OCI-LY1 (cell line): ENCODE measurements around the gene HID1.
"Not testable (repeated sequence)": the region's sequence is repeated elsewhere in the genome, so short reads cannot be mapped to it uniquely, and the experiment has no call there.

Experiments used
- H2AFZ ChIP-seq: fragments of 200-600 bp; sonication (generic), shearing (Covaris generic); 2 replicates; pipeline ENCODE4 v1.6.0; 2014; ENCODE audit warnings: antibody characterized with exemption, mild to moderate bottlenecking, low read length
- H3F3A ChIP-seq: fragments of 200-600 bp; sonication (generic), shearing (Covaris generic); 2 replicates; pipeline ENCODE4 v1.6.0; 2014; ENCODE audit warnings: mild to moderate bottlenecking, antibody characterized with exemption, low read length, moderate library complexity; ENCODE audit not compliant: insufficient read depth
- H3K27ac ChIP-seq: fragments of 200-600 bp; sonication (generic); 2 replicates; pipeline ENCODE4 v1.5.1; 2014; ENCODE audit warnings: low read length, mixed run types, mild to moderate bottlenecking, low read depth; ENCODE audit not compliant: poor library complexity, severe bottlenecking
- H3K27me3 ChIP-seq: fragments of 200-600 bp; sonication (generic); 2 replicates; pipeline ENCODE4 v1.6.0; 2014; ENCODE audit warnings: antibody characterized with exemption, mild to moderate bottlenecking, low read length, moderate library complexity; ENCODE audit not compliant: insufficient read depth
- H3K36me3 ChIP-seq: fragments of 200-600 bp; sonication (generic); 2 replicates; pipeline ENCODE4 v1.6.1; 2014; ENCODE audit warnings: mild to moderate bottlenecking, antibody characterized with exemption, low read length, moderate library complexity, mixed read lengths; ENCODE audit not compliant: insufficient read depth
- H3K4me1 ChIP-seq: fragments of 200-600 bp; sonication (generic); 2 replicates; pipeline ENCODE4 v1.5.1; 2014; ENCODE audit warnings: mild to moderate bottlenecking, low read length, moderate library complexity; ENCODE audit not compliant: insufficient read depth, severe bottlenecking
- H3K4me2 ChIP-seq: fragments of 200-600 bp; sonication (generic), shearing (Covaris generic); 2 replicates; pipeline ENCODE4 v1.6.1; 2014; ENCODE audit warnings: low read length
- H3K4me3 ChIP-seq: fragments of 200-600 bp; sonication (generic); 2 replicates; pipeline ENCODE4 v1.5.1; 2014; ENCODE audit warnings: low read length, low read depth, mild to moderate bottlenecking, mixed read lengths; ENCODE audit not compliant: poor library complexity, severe bottlenecking
- H3K79me2 ChIP-seq: fragments of 200-600 bp; shearing (Covaris generic); 2 replicates; pipeline ENCODE4 v1.6.1; 2016; ENCODE audit warnings: mixed run types, low read length, mixed read lengths; ENCODE audit not compliant: insufficient read depth
- H3K9ac ChIP-seq: fragments of 200-600 bp; sonication (generic), shearing (Covaris generic); 2 replicates; pipeline ENCODE4 v1.6.1; 2014; ENCODE audit warnings: mild to moderate bottlenecking, low read length, mixed read lengths
- H3K9me2 ChIP-seq: fragments of 200-600 bp; sonication (generic), shearing (Covaris generic); 2 replicates; pipeline ENCODE4 v1.6.1; 2014; ENCODE audit warnings: low read depth, mild to moderate bottlenecking, low read length, mixed read lengths
- H3K9me3 ChIP-seq: fragments of 200-600 bp; shearing (Covaris generic); 2 replicates; pipeline ENCODE4 v1.6.1; 2014; ENCODE audit warnings: low read length, mixed read lengths
- H4K20me1 ChIP-seq: fragments of 200-600 bp; sonication (generic), shearing (Covaris generic); 2 replicates; pipeline ENCODE4 v1.6.0; 2016; ENCODE audit warnings: mild to moderate bottlenecking, low read length; ENCODE audit not compliant: insufficient read depth
- EZH2 ChIP-seq: fragments of 200-600 bp; sonication (generic), shearing (Covaris generic); IDR thresholded peaks from 2 replicates; pipeline ENCODE4 v1.8.0; 2017; ENCODE audit warnings: borderline replicate concordance, mixed run types, mild to moderate bottlenecking, antibody characterized with exemption, low read length, moderate library complexity, mixed read lengths
- TF ChIP-seq, protein P1 (sequence below): fragments of 200-600 bp; sonication (generic), shearing (Covaris generic); IDR thresholded peaks from 2 replicates; pipeline ENCODE4 v1.5.1; 2017; ENCODE audit warnings: mild to moderate bottlenecking, antibody characterized with exemption, low read length, moderate library complexity, mixed read lengths

HID1 gene

DNA sequence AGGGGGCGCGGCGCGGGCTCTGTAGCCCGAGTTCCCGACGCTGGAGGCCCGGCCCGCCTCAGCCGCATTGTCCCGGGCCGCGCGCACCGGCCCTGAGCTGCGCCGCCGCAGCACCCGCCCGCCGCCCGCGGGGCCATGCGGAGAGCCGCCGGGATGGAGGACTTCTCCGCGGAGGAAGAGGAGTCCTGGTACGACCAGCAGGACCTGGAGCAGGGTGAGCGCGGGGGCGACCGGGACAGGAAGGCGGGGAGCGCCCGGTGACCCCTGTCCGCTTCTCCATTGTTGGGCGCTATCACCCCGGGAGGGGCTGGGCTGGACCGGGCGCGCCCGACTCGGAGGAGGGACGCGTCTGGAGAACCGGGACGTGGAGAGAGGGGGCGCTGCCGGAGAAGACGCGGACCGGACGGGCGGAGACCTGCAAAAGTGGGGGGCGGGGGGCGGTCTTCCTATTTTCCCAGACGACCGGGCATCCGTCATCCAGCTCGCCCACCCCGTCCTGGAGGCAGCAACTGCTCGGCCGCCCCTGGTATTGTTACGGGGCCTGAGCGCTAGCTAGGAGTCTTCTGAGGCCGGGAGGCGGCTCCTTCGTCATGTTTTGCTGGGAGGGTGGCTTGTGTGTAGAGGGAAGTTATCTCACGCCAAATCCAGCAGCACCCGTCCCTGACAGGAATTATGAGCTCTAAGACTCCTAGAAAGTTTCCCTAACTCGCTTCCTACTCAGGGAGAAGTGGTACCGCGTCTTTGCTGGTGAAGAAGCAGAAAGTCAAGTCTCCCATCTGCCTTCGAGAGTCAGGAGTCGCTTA, 15.6 kb upstream of the HID1 start:
- Histone ChIP-seq H3K4me3 (peak overlapping the region; percentile 62), H3K27ac (no peak overlapping the region)
- TF ChIP-seq, protein P1, sequence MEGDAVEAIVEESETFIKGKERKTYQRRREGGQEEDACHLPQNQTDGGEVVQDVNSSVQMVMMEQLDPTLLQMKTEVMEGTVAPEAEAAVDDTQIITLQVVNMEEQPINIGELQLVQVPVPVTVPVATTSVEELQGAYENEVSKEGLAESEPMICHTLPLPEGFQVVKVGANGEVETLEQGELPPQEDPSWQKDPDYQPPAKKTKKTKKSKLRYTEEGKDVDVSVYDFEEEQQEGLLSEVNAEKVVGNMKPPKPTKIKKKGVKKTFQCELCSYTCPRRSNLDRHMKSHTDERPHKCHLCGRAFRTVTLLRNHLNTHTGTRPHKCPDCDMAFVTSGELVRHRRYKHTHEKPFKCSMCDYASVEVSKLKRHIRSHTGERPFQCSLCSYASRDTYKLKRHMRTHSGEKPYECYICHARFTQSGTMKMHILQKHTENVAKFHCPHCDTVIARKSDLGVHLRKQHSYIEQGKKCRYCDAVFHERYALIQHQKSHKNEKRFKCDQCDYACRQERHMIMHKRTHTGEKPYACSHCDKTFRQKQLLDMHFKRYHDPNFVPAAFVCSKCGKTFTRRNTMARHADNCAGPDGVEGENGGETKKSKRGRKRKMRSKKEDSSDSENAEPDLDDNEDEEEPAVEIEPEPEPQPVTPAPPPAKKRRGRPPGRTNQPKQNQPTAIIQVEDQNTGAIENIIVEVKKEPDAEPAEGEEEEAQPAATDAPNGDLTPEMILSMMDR: no peak
- TF ChIP-seq EZH2: no peak

DNA sequence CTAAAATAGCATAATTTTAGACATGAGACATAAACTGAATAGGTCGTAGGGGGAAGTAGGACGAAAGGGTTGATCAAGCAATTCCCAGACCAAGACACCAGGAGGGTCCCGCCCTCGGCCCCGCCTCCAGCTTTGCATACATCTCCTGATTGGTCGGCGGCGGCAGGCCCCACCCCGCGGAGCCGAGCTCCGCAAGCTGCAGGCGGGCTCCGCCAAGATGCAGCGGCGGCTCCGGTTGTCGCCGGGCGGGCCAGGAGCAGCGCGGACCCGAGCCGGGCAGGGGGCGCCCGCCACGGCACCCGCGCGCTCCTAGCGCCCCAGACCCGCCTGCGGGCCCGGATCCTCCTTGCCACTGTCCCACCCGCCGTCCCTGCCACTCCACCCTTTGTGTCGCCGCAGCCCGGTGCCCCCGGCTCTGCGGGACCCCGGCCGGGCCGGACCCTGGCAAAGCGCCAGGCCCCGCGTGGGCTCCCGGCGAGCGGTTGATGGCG, 14.9 kb upstream of the HID1 start, which contains the start of gene CDR2L:
TSS of gene CDR2L (plus strand) at position 215 of the 491 bp plus-strand sequence. CDS start 412 bp downstream, outside the sequence.
- Histone ChIP-seq H3K4me3 (peak within 1 kb of the TSS; percentile 62), H3K9me2 (no peaks in the 10 kb centered on the region), H3K9ac (peak within 1 kb of the TSS; percentile 52; the same call in 1 of the 2 replicates), H3K4me2 (peak within 1 kb of the TSS; percentile 67), H3K27me3 (0 out of 2 replicates have a peak, but pooled peaks cover 4% of the 10 kb centered on the region), H3K79me2 (no peaks in the 10 kb centered on the region), H3K4me1 (peaks cover 7% of the 10 kb centered on the region), H3K36me3 (no peaks in the 10 kb centered on the region), H3K9me3 (no peaks in the 10 kb centered on the region), H2AFZ (no peak within 1 kb of the TSS), H3F3A (peaks cover 5% of the 10 kb centered on the region; the same call in 1 of the 2 replicates), H3K27ac (no peak within 1 kb of the TSS), H4K20me1 (no peaks in the 10 kb centered on the region)
- no peak for TF ChIP-seq EZH2
- TF ChIP-seq, protein P1: no peak

More for the DNA sequence above, 15.6 kb upstream of the HID1 start:
- Histone ChIP-seq H3K9ac (peak overlapping the region; percentile 52; the same call in 1 of the 2 replicates), H3K9me3 (no peaks in the 10 kb centered on the region), H2AFZ (no peak overlapping the region), H3K4me1 (peaks cover 4% of the 10 kb centered on the region), H4K20me1 (no peaks in the 10 kb centered on the region), H3F3A (peaks cover 5% of the 10 kb centered on the region; the same call in 1 of the 2 replicates), H3K36me3 (no peaks in the 10 kb centered on the region), H3K27me3 (0 out of 2 replicates have a peak, but pooled peaks cover 4% of the 10 kb centered on the region), H3K4me2 (peak overlapping the region; percentile 67), H3K9me2 (no peaks in the 10 kb centered on the region), H3K79me2 (no peaks in the 10 kb centered on the region)

DNA sequence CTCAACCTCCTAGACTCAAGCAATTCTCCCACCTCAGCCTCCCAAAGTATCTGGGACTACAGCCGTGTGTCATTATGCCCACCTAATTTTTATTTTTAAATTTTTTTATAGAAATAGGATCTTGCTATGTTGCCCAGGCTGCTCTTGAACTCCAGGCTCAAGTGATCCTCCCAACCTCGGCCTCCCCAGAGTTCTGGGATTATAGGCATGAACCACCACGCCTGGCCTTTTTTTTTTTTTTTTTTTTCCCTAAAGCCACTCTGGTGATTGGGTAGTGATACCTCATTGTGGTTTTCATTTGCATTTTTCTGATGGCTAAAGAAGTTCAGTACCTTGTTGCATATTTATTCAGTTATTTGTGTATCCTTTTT, 13.6 kb upstream of the HID1 start:
- no peaks in the 10 kb centered on the region for H3K9me2 ChIP-seq
- no peak overlapping the region for H3K9ac ChIP-seq
- H3K36me3 ChIP-seq: no peaks in the 10 kb centered on the region
- no peak for TF ChIP-seq EZH2
- TF ChIP-seq, protein P1: no peak
- no peak overlapping the region for H2AFZ ChIP-seq
- H4K20me1 ChIP-seq: no peaks in the 10 kb centered on the region
- H3F3A ChIP-seq: peaks cover 5% of the 10 kb centered on the region; the same call in 1 of the 2 replicates
- 0 out of 2 replicates have a peak, but pooled peaks cover 7% of the 10 kb centered on the region for H3K27me3 ChIP-seq
- H3K4me1 ChIP-seq: peaks cover 18% of the 10 kb centered on the region
- H3K79me2 ChIP-seq: no peaks in the 10 kb centered on the region
- H3K27ac ChIP-seq: no peak overlapping the region
- no peak overlapping the region for H3K4me3 ChIP-seq
- no peak overlapping the region for H3K4me2 ChIP-seq
- no peaks in the 10 kb centered on the region for H3K9me3 ChIP-seq

DNA sequence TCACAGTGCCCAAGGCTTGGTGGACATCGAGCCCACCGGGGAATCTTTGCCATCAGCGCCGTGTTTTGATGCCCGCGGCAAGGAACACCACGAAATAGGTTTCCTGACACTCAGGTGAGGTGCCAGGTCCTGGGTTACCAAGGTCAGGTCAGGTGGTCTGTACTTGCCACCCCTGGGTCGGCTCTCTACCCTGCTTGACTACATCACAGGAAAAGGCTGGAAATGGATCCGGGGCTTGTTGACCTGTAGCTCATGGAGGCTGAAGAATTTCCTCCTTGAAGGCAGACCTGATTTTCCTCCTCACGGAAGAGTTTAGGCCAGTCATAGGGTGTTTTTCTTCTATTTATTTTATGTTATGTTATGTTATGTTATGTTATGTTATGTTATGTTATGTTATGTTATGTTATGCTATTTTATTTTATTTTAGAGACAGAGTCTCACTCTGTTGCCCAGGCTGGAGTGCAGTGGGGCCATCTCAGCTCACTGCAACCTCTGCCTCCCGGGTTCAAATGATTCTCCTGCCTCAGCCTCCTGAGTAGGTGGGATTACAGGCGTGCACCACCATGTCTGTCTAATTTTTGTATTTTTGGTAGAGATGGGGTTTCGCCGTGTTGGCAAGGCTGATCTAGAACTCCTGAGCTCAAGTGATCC, 10.2 kb upstream of the HID1 start:
- Histone ChIP-seq H3K4me2 (peak overlapping the region; percentile 80), H3K4me1 (peaks cover 18% of the 10 kb centered on the region), H2AFZ (0 out of 2 replicates have a peak overlapping the region, but pooled peaks have one; percentile 67), H3K4me3 (peak overlapping the region; percentile 75), H3K9ac (peak overlapping the region; percentile 78)
- H3K36me3 ChIP-seq, H3F3A ChIP-seq, H4K20me1 ChIP-seq, H3K27ac ChIP-seq, H3K9me2 ChIP-seq, H3K9me3 ChIP-seq, H3K79me2 ChIP-seq, H3K27me3 ChIP-seq: not testable (repeated sequence)
